NCI-H1417 (cell line): ENCODE measurements around the gene THRB.
"Not testable (repeated sequence)": the region's sequence is repeated elsewhere in the genome, so short reads cannot be mapped to it uniquely, and the experiment has no call there.

Experiments
- DNase-seq, 3 experiments: peaks; one replicate each; lab custom pipeline; 2025; lab: John Stamatoyannopoulos, UW

Gene THRB

DNA sequence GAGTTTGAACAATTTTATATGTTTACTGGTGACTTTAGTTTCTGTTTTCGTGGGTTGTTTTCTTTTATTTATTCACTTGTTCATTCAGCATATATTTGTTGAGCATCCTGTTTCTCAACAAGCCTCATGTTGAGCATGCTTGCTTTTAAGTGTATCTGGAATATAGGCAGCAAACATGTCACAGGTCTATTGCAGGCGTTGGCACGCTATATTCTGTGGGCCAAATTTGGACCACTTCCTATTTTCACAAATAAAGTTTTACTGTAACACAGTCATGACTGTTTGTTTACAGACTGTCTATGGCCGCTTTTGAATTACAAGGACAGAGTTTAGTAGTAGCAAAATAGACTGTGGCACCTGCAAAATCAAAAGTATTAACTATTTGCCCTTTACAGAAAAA, 89.6 kb downstream of the THRB start:
- DNase-seq, result no peak

DNA sequence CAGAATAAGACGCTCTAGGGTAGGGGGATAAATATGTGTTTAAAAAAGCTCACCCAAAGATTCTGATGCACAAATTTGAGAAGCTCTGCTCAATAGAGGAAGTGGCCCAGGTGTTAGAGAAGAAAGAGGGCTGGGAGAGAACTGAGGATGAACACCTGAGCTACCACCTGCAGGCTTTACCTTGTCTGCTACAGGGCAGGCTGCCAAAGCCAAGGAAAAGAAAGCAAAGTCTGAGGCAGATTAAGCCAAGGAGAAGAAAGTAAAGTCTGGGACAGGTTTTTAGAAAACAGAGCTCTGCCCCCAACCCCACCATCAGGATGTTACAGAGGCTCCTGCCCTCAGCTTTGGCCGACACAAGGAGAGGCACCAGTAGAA, 92.9 kb downstream of the THRB start:
- peak in 2 of 3 experiments; percentile 32 to 65 for DNase-seq

DNA sequence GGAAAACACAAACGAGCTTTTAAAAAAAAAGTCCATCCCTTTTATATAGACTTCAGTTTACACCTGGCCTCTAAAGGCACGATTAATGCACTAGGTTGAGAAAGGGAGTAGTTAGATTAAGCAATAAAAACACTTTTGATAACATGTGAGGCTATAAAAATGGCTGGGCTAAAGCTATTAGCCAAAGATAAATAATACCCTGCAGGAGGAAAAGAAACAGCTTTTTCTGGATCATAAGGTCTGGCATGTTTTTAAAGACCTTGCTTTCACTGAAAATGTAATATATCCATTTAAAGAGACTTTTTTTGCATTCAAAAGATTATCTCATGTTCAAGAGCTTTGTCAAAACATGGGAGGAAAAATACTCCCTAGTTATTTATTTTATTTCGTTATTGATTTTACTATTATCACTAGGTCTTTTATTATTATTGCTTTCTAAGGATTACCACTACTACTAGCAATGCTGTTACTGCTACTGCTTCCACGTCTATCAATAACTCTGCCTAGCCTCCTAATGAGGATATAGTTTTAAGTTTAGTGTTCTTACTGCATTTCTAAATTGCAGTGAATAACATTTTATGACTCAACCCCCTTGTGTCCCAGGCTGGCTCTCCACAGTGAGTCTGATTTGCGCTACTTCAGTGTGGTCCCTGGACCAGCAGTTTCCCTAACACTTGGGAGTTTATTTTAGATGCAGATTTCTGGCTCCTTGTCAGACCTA, 93.4 kb downstream of the THRB start:
- DNase-seq, result peak in 2 of 3 experiments; percentile 32 to 65

DNA sequence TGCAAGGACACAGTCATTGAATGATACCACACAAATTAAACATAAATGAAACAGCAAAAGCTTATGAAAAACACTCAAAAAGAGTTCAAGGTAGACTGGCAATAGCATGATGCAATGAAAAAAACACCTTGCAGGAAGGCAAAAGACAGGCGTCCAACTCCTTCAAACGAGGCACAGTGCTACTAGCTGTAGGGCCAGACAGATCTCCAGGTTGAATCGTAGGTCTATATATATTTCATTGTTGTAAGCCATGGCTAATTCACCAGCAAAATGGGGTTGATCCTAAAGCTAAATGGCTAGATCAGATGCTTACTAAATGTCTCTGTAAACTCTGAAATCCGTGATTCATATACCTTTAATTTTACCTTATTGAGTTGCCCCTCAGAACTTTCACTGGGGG, 94.2 kb downstream of the THRB start:
- DNase-seq, result peak in 2 of 3 experiments; percentile 71 to 90

DNA sequence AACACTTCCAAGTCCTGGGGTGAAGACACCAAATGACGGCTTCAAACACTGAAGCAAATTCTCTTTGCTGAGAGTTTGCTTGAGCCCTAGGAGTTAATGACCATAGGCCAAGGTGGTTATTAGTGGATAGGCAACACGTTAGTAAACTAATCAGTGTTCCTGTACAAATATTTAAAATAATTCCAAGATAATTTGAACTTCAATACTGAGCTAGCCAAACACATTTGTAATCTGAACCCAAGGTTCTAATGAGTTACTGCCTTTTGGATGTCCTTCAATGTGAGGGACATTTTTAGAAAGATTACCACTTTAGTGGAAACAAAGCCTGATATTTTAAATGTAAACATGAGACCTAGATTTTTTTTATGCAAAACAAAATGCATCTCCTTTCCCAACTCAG, 94.6 kb downstream of the THRB start:
- DNase-seq, result peak in 2 of 3 experiments; percentile 41 to 82

DNA sequence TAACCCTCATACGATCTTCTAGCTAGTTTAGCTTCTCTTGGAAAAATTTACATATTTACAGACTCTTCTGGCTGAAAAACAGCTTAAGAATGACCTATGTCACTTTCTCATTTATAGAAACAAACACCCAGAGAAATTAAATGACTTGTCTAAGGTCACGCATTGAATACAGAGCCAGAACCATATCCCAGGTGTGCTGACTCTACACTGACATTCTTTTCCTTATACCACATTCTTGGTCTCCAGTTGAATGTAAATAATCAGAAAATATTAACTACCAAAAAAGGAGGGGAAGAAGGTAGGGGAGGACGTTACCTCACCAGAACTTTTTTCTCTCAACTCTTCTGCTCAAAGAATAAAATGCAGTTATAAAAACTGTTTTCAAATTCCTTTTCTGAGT, 95.0 kb downstream of the THRB start:
- DNase-seq, result no peak

DNA sequence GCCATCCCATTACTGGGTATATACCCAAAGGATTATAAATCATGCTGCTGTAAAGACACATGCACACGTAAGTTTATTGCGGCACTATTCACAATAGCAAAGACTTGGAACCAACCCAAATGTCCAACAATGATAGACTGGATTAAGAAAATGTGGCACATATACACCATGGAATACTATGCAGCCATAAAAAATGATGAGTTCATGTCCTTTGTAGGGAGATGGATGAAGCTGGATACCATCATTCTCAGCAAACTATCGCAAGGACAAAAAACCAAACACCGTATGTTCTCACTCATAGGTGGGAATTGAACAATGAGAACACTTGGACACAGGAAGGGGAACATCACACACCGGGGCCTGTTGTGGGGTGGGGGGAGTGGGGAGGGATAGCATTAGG, 95.9 kb downstream of the THRB start:
- not testable (repeated sequence) for DNase-seq

DNA sequence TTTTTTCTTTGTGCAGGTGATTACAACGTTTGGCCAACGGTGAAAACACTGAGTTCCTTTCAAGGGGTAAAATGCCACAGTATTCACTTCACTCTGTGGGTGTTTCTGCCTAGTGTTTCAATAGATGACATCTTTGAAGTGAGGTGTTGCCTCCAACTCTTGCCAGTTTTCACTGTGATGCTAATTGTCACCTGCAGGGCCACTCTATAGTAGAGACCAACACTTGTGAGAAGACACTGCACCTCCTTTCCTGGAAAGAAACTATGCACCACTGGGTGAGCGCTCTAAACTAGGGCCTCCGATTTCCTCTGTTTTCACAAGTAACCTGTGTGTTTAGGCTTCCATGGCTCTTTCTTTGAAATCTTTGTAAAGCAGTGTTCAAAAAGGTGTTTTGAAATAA, 98.3 kb downstream of the THRB start:
- DNase-seq, result no peak

DNA sequence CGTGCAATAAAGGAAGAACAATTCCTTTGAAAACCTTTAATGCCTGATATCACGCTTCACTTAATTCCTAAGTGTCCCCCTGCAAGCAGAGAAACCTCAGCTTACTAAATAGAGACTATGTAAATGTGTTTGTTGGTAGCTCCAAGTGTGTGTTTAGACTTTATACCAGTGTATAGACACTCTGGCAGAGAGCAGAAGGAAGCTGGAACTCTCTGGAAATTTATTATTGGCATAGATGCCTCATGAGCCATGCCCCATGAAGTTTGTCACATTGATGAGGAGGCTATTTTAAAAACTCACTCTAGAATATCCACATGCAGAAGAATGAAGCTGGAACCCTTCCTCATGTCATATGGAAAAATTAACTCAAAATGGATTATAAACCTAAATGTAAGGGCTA, 99.9 kb downstream of the THRB start:
- no peak for DNase-seq

DNA sequence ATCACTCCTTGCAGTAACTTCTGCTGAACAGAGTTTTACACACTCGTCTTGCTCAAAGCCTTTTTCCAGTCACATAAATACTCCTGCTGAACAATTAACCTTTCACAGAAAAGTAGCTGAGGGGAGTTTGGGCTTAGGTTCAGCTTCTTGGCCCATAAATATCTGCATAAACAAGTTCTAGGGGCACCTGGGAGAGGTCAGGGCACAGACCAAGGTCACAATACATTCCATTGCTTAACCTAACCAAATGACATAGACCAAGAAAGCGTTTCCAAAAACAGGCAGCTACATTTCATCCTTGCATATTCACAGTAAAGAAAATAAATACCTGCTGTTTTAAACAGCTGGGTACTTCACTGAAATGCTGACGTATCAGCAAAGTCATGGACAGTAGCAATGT, 101.3 kb downstream of the THRB start:
- no peak for DNase-seq

DNA sequence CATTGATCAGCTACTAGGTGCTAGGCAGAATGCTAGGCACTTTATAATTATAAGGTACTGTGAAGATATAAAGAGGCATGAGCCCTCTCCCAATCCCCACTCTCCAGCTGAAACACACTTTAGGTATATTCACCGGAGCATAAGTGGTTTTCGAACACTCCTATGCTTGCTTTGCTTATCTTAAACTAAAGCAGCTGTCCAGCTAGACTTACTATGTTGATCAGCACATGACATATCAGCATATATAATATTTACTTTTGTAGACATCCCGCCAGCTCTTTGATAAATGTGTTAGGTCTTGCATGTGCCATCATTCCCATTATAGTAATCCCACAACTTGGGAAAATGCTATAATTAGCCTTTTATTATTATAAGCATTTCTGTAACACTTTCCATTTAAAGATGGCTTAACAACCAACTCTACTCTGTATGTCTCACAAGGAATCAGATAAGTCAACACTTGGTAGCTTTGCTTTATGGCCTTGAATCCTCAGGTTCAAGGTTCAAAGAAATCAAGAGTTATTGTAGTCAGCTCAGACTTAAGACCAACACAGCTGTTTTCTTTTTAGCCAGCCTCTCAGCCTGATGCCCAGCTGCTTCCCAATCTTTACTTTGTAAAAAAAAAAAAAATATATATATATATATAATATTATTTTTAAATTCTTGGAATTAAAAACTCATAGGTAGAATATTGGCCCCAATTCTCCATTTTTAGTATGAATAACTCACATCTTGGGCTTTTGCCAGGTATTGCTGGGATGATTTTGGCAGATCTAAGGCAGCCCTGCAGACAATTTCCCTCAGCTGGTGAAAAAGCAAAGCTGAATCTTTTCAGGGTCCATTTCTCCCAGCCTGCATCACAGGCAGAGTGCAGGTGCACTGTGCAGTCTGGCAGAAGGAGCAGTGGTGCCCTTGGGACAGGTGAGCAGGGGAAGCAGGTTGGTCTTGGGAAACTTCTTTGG, 104.2 kb downstream of the THRB start:
- no peak for DNase-seq

DNA sequence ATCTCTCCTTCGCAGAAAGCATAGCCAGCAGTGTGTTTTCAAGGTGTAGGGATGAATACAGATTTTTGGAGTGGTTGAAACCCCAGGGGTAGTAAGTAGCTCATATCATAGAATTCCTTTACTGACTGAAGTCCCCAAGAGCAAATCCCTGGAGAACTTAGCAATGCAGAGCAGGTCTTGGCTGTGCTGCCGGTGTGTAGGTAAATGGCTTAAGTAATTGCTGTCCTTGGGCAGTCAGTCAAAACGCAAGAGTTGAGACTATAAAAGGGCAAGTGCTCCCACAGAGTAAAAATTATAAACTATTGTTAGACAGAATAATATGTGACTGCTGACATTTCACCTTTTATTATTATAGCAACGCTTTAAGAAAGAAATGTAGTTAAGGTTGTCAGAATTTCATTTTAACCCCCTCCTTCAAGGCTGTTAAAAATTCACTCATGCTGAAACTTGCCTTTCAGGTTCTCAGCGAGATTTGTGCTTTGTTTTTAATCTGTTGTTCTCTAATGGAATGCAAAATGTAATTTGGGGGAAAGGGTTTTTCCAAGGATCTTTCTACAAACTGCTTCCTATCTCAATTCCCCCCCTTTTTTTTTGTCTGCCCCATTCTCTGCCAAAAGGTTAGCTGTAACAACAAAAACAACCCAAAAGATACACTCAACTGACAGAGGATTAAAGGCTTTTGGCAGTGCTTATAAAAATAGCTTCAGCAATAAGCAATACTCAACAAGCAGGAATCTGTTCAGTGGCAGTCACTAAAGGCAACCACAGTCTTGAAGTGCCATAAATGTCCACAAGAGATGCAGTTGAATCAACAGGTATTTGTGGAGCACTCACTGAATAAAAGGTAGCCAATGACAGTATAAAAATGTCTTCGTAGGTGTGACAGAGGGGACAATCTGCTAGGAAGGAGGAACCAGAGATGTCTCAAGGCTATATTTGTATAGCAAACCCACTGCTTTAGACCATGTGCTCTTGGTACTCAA, 105.3 kb downstream of the THRB start:
- no peak for DNase-seq

DNA sequence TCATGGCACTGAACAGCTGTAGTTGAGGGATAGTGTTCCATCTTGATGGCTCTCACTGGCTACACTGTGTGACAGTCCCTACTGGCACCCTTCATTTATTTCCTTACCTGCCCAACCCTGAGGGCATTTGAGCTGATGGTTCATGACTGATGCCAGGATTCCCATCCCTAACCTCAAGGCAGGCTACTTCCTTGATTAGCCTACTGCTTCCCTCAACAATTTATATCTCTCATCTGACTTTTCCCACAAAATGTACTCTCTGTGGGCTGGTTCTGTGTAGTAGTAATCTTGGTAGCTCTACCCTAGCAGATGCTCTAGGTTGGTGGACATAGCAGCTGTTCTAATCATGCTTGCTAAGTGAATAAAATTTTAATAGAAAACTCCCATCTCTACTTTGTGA, 106.0 kb downstream of the THRB start:
- DNase-seq, result no peak

DNA sequence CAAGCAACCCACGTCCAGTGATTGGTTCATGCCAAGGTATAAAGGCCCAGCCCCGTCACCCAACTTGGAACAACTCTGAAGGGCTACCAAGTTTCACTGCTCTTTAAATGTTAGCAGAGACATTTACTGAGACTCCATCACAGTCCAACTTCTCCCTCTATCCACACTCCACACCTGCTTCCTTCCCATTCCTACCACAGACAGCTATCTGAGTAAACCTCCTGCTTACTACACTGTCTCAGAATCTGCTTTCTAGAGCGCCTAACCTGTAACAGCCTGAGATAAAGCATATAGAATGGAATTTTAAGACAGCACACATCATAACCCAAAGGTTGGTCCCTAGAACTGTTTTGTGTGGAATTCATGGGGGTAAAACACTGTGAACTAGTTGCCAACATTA, 106.5 kb downstream of the THRB start:
- DNase-seq, result no peak

DNA sequence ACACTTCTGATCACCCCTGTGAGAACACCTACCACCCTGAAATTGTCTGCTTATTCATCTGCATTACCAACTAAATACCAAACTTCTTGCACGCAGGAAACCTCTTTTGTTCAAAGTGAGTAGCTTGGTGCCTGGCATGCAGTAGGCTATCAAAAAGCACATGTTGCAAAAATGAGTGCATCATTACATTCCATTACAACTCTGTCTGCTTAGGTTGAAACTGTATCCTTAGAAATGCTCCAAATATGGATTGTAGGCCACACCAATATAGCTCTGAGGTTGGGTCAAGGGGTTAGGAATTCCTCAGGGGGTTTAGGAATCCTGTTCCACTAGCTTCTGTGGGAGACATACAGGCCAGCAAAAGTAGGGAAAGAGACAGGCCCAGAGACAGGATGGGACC, 107.2 kb downstream of the THRB start:
- DNase-seq, result no peak

DNA sequence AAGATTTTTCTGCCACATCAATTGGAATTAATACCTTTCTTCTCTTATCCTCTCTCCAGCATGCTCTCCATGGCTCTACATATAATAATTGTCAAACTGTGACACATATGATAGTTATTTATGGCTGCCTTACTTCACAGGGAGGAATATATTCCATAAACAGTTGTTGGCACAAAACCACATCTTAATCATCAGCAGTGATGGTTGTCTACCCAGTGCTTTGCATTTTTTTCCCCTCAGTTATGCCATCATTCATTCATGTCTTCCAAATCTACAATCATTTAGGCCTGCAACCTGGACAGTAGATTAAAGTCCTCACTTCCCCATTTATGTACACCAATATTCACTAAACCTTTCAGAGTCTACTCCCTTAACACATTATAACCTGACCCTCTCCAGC, 107.7 kb downstream of the THRB start:
- no peak for DNase-seq

DNA sequence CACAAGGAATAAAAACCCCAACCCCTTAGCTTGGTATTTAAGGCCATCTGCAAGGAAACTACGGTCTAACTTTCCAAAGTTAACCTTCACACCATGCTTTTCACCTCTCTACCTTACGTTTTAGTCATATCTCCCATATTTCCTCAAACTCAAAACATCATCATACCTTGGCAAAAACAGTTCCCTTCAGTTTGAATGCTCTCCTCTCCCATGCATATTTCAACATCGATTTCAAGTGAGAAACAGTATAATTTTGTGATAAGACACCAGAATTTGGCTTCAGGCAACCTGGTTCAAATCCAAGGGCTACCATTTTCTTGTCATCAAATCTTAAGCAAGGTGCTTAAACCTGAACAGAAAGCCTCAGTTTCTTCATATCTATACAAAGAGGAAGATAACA, 108.2 kb downstream of the THRB start:
- DNase-seq, result no peak

DNA sequence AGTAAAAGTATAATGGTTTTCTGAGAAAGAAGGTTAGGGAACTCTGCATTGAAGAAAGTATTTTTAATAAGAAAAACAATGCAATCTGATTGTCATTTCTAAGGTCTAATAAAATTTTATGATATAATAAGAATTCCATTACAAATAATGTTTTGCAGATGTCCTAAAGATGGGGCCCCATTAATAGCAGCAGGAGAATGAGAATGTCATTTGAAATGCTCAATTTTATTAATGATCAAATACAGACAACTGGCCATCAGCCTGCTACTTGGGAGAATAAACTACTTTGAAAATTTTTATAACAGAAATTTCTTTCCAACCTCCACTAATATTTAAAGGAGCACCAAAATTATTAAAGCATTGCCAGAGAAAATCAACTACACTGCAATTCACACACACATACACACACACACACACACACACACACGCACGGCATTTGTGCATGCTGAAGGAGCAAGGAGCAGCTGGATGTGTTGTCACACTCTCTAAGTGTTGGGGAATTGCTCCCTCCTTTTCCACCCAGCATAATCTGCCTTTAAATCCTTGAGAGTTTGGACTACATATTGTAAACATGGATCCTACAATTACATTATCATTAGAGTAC, 109.5 kb downstream of the THRB start:
- peak in 1 of 3 experiments; percentile 6 for DNase-seq

DNA sequence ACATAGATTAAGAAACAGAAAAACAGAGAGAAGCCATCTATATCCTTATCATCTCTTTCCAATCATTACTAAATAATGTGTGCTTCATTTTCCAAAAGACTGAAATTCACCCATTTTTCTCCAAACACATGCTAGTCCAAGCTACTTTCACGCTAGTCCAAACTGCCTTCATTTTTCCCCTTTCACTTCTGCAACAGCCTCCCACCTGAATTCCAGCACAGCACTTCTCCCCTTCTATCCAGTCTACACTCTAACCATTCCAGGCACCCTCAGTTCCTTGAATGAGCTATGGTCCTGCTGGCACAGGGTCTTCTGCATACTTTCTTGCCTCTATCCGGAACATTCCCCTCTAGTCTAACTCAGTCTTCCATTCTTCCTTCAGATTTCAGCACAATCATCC, 112.0 kb downstream of the THRB start:
- DNase-seq, result no peak

DNA sequence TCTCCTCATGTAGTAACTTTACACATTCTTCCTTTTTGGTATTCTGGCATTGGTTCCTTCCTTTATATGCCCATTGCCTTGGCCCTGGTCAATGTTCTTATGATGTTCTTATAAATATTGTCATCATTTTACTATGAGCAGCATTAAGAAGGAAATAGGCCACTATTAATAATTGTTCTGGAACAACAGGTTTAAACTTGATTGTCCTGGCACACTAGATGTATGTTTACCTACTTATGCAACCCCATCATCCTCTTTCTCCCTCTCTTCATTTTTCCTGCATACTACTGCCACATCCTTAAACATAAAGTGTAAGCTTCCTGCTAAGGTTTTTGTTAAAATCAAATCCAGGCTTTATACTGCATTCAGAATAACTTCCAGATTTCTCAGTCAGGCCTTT, 114.7 kb downstream of the THRB start:
- DNase-seq, result no peak

DNA sequence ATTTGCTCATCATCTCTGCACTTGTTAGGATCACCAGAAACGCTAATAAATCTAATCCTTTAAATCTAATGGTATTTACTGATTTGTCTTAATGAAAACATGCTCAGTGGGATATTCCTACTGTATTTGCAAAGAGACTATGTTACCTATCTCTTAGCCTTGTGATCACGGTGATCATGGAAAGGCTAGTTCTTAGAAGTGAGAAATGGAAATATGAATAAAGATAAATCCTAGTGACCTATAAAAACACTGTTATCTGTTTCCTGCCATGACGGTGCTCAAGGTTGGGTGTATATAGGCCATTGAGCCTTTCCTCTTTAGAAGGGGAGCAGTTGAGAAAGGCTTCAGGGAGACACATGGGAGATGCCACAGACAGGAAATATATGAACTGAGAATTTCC, 116.3 kb downstream of the THRB start:
- no peak for DNase-seq
